HCEC 1CT (cell line): ENCODE data around the gene HLA-DQB1.
A peak's percentile ranks its signal among the peaks of the same experiment; 100 is the strongest.
"Not testable (repeated sequence)": the region's sequence is repeated elsewhere in the genome, so short reads cannot be mapped to it uniquely, and the experiment has no call there.

Experiments used
- DNase-seq: peaks from one replicate; pipeline ENCODE4 v3.0.0-alpha.2; 2017

Gene HLA-DQB1

DNA sequence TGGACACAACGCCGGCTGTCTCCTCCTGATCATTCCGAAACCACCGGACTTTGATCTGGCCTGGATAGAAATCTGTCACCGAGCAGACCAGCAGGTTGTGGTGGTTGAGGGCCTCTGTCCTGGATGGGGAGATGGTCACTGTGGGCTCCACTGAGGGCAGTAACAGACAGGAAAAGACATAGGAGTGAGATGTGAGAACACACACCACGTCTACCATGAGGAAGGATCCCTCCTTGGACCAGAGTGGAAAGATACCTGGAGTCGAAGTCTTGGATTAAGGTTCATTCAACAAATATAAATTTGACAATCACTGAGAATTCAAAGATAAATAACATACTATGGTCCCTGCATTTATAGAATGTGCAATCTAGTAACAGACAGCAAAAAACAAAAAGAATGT lies 4.4 kb downstream of the HLA-DQB1 start:
- no peak for DNase-seq

DNA sequence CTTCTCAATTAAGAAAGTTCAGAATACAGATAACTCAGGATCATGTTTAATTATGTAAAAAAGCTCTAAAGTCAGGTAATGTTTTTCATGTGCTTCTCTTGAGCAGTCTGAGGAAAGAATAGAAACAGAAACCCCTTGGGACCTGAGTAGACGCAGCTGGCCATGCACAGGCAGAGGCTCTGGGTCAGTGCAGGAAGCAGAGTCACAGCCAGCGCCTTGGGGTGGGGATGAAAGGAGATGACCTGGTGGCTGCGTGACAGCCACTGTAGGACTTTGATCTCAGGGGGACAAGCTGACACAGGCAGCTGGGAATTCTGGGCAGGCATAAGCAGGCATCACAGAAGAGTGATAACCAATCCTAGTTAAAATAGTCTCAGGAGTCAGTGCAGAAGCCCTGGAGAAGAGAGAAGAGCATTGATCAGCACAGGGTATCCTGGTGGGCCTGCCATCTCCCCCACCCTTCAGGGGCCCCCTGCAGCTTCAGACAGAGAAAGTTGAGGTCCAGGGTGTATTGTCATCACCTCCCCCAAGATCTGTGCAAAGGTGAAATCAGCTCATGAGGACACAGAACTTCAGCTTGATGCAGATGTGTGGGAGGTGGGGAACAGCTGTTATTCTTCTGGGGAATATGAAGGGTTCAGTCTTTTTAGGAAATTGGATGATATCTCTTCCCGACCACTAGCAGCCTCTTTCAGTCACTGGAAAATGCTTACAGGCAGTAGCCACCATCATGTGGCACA lies 6.4 kb downstream of the HLA-DQB1 start:
- no peak for DNase-seq

DNA sequence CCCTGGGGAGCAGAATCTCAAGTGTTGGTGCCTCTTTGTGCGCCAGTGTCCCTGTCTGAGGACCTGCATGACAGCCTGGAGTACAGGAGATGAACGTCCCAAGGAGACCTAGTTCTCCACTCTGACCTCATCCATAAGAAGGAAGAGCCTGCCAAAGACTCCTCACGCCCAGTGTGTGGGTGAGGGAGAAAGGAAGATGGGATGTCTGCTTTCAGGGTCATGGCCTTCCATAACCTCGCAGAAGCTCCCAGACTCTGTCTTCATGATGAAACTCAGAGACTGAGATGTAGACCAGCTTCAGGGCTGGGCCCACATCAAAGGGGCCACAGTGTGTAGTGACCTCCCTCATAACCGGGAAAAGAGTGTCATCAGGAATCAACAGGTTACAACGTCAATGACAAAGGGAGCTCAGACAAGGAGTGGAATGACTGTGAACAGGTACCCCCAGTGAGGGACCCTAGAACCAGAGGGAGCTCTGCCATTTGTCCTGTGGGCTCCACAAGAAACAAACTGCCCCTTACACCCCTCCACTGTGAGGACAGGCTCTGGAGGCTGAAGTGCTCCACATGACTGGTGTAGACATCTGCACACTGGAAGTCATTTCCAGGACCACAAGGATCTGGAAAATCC lies 8.1 kb downstream of the HLA-DQB1 start:
- no peak for DNase-seq

DNA sequence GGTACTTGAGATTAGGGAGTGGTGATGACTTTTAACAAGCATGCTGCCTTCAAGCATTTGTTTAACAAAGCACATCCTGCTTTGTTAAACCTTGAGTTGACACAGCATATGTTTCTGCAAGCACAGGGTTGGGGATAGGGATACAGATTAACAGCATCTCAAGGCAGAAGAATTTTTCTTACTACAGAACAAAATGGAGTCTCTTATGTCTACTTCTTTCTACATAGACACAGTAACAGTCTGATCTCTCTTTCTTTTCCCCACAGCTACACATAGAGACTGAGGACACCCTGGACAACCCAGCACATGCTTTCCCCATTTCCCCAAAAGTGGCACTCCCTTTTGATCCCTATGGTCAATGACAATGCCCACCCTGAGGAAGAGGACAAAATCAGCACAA lies 8.6 kb downstream of the HLA-DQB1 start:
- DNase-seq, result not testable (repeated sequence)

DNA sequence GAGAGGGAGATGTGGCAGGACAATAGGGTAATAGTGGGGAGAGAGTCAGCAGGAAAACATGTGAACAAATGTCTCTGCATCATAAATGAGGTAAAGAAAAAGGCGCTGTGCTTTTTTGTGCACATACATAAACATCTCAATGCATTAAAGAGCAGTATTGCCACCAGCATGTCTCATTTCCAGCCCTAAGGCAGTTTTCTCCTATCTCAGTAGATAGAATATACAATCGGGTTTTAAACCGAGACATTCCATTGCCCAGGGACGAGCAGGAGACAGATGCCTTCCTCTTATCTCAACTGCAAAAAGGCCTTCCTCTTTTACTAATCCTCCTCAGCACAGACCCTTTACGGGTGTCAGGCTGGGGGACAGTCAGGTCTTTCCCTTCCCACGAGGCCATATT lies 9.1 kb downstream of the HLA-DQB1 start:
- DNase-seq, result not testable (repeated sequence)

DNA sequence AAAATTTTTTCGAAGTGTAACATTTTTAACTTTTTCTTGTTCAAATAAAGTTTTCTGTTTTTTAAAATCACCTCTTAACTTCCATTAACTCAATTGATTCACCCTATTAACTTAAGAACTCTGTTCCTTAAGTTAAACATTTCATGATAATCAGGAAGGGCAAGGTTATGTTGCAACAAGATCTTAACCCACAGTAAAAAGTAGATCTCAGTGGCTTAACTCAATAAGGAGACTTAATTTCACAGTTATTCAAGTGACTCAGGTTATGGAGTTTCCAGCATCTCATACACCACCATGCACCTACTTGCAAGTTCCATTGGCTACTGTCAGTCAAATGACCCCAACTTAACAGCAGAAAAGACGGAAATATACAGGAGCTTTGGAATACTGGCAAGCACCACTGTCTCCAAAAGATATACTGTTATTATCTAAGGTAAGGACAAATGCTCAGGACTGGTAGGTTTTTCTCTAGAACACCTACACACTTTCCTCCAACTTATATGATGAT lies 11.2 kb downstream of the HLA-DQB1 start:
- DNase-seq, result no peak

DNA sequence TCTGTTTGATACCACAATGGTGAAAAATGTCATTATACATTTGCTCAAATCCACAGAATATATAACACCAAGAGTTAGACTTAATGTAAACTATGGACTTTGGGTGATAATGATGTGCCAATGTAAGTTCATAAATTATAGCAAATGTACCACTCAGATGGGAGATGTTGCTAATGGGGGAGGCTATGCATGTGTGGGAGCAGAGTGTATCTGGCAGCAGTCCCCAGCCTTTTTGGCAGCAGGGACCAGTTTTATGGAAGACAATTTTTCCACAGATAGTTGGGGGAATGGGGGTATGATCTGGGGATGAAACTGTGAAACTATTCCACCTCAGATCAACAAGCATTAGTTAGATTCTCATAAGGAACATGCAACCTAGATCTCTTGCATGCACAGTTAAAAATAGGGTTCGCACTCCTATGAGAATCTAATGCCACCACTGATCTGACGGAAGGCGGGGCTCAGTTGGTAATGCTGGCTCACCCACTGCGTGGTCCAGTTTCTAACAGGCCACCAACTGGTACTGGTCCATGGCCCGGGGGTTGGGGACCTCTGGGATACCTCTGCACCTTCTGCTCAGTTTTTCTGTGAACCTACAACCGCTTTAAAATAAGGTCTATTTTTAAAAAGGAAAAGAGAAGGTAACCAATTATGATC lies 21.3 kb downstream of the HLA-DQB1 start:
- DNase-seq, result no peak

DNA sequence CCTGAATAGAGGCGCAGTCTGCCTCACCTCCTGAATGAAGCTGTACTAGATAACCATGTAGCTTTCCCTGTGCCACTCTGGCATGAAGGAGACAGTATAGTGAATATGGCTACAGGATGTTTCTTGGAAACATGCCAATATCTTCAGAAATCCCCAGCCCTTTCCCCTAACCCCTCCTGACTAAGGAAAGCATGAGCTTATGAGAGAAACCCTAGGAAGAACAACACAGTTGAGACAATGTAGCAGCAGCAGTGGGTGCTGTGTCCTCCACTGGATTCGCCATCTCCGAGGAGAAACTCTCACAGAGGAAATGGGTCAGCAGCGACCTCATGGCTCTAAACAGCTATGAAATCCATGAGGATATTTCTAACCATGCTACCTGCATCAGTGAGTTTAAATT lies 22.6 kb downstream of the HLA-DQB1 start:
- DNase-seq, result no peak

DNA sequence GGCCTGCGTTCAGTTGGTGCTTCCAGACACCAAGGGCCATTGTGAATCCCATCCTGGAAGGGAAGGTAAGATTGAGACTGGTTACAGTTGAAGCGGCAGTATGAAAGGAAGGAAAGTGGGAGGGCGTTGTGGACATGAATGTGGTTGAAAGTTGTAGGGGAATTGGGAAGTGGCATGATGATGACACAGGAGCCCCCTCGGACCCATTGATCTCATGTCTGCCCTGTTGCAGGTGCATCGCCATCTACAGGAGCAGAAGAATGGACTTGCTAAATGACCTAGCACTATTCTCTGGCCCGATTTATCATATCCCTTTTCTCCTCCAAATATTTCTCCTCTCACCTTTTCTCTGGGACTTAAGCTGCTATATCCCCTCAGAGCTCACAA lies 23.7 kb downstream of the HLA-DQB1 start:
- no peak for DNase-seq

DNA sequence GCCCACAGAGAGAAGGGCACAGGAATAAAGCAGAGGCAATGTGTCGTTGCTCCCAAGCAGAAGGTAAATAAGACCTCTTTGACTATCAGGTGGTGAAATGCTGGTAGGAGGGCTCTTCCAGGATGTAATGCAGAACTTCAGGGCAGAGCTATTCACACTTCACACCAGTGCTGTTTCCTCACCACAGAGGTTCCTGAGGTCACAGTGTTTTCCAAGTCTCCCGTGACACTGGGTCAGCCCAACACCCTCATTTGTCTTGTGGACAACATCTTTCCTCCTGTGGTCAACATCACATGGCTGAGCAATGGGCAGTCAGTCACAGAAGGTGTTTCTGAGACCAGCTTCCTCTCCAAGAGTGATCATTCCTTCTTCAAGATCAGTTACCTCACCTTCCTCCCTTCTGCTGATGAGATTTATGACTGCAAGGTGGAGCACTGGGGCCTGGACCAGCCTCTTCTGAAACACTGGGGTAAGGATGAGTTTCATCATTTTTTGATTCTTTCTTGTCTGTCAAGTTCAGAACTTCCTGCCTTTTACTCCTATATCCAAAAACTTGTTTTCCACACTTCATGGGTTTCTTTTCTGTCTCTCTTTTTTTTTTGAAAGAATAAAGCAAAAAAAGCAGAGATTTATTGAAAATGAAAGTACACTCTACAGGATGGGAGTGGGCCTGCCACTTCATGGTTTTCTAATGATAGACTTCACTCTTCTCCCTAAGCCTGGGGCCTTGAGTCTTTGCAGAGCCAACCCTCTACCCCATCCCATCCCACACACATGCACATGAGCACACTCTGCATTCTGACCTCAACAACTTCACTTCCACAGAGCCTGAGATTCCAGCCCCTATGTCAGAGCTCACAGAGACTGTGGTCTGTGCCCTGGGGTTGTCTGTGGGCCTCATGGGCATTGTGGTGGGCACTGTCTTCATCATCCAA lies 24.4 kb downstream of the HLA-DQB1 start:
- not testable (repeated sequence) for DNase-seq

DNA sequence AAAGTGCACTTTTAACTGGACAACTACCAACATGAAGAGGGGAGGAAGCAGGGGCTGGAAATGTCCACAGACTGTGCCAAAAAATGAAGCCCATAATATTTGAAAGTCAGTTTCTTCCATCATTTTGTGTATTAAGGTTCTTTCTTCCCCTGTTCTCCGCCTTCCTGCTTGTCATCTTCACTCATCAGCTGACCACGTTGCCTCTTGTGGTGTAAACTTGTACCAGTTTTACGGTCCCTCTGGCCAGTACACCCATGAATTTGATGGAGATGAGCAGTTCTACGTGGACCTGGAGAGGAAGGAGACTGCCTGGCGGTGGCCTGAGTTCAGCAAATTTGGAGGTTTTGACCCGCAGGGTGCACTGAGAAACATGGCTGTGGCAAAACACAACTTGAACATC lies 25.3 kb downstream of the HLA-DQB1 start:
- no peak for DNase-seq

DNA sequence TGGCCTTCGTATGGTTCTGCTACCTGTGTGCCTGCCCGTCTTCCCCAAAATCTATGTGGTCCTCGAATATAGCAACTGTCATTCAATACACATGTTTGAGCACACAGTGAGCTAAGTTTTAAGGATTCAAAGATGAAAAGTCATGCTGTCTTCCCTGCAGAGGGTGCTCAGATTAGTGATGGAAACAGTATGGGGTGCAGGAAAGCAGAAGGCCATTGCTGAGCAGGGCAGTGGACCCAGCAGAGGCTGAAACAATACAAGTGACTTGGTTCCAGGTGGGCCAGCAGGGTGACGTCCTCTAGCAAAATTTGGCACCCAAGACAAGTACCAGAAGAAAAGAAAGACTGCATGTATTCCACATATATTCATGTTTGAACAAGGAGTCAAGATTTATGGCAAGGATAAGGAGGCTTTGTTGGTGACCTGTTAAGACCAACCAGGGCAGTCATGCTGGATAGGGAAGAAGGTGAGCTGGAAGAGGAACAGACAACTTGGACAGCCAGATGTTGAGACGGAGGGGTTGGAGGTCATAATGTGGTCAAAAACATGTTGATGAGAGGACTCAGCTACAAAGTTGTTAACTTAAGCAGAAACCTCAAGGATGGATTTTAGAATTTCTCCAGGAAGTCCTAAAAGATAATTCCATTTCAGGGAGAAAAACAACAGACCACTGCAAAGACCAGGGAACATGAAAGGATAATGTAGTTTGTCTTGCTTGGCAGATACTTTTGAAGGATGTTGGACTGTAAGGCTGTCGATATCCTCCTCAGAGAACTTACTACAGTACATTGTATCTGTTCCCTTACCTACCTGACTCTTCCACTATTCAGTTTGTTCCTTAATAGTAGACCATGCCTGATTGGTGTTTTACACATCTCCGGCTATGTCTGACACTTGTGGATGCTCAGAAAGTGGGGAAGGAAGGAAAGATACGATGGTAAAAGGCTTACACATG lies 26.7 kb downstream of the HLA-DQB1 start:
- DNase-seq, result no peak

DNA sequence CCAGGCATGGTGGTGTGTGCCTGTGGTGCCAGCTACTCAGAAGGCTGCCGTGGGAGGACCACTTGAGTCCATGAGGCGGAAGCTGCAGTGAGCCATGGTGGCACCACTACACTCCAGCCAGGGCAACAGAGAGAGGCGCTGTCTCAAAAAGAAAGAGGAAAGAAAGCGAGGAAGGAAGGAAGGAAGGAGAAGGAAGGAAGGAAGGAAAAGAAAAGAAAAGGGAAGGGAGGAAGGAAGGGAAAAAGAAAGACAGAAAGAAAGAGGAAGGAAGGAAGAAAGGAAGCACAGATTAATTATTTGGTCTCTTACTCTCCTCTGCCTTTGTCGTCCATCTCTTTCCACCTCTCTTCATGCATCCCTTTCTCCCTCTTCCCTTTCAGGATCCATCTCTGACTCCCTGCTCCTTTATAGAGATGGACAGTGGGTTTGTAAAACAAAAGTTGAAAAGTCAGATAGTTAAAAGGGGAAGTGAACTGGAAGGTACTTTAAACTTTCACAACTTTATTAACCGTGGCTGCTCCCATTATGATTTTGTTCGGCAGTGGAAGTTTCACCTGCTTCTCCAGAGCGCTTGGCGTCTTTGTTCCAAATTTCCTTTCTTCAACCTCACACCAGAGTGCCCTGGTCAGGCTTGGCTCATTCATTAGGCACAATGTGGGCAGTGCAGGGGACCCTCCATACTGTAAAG lies 27.8 kb downstream of the HLA-DQB1 start:
- DNase-seq, result no peak

DNA sequence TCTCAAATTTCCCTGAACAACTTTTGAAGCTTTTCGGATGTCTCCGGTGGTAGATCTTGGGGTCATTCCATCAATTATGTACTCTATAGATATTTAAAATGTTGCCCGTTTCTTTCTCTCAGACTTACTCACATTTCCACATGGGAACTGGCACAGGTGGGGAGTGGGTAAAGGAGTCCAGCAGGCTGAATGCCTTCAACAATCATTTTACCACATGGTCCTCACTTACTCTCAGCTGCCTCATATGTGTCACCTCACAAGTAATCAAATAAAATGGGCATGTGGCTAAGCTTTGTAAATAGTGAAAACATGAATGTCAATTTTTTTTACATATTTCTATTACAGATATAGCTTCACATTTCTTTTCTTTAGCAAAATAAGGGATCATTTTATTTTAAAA lies 28.6 kb downstream of the HLA-DQB1 start:
- no peak for DNase-seq

DNA sequence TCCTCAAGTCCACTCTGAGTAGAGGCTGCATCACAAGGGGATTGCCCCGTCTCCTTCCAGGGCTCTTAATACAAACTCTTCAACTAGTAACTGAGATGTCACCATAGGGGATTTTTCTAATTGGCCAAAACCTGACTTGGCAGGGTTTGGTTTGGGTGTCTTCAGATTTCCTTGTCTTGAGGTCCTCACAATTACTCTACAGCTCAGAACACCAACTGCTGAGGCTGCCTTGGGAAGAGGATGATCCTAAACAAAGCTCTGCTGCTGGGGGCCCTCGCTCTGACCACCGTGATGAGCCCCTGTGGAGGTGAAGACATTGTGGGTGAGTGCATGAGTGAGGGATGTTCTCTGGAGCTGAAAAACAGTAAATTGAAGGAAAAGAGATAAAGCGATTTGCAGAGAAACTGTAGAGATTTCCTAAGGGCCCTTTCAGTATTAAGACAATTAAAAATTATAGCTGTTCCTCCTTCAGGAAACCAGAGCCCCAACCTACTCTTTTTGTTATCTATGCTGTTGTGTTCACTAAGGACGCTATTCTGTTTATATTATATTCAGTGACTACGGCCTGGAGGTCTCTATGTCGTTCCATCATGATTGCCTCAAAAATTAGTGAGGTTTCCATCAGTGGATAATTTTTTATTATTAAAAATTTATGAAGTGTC lies 29.1 kb downstream of the HLA-DQB1 start, which contains the start of gene HLA-DQA1:
Gene HLA-DQA1, plus strand, starts transcription at position 188 of the 662 bp plus-strand sequence. Its CDS starts 53 bp downstream, at position 241.
- DNase-seq, result no peak

DNA sequence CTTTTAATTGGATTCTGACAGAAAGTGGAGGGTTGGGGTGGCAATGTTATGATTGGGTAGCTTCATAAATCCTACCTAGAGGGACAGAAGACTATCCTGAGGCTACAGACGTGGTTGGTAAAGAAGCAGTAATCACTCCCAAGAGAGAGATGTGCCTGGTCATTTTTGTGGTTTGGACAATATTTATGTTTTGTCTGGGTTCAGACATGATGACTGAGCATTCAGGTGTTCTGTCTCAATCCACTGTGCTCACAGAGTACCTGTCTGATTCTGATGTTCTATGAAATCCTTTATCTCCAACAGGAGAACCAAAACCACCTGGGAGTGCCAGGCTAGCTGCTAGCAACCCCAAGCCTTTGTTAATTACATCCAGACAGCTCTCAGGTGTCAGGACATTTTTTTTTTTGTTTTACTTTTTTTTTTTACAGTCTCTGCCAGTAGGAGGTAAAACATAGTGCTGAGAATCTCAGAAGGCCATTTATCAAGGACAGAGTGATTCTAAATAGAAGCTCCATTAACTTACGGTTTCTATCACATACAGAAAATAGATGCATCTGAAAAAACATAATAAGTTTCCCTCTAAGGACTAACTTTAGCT lies 30.8 kb downstream of the HLA-DQB1 start:
- no peak for DNase-seq

DNA sequence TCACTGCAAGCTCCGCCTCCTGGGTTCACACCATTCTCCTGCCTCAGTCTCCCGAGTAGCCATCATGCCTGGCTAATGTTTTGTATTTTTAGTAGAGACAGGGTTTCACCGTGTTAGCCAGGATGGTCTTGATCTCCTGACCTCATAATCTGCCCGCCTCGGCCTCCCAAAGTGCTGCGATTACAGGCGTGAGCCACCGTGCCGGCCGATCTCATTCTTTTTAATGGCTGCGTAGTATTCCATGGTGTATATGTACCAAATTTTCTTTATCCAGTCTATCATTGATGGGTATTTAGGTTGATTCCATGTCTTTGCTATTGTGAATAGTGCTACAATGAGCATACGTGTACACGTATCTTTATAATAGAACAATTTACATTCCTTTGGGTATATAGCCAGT lies 36.7 kb downstream of the HLA-DQB1 start:
- not testable (repeated sequence) for DNase-seq

DNA sequence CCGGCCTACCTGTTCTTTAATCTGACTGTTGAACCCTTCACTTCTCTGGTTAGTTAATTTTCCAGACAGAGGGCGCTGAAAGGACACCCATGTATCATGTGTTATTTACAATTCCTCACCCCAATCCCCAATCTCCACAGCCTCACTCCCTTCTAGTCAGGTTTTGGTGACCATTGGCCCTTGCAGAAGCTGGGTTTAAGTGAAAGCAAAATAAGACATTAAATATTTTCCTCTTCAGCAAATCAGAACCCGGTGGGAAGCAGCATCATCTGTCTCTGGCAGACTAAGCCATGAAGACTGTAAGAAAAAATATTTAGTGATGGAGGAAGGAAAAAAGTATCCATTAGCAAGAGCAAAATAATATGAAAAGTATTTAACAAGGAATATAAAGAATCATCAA lies 38.6 kb downstream of the HLA-DQB1 start:
- peak; percentile 18 for DNase-seq

DNA sequence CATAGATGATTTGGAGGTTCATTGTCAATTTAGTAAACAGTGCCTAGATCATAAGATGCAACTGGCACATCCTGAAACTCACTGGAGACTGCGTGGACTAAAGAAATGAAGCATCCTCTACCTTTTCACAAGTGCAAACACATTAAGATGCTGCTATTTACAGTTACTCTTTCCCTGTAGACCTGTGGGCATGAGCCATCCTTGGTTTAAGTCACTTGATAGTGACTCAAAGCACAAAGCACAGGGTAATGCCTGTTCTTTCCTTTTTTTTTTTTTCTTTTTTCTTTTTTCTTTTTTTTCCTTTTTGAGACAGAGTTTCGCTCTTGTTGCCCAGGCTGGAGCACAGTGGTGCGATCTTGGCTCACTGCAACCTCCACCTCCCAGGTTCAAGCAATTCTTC lies 39.2 kb downstream of the HLA-DQB1 start:
- DNase-seq, result no peak

DNA sequence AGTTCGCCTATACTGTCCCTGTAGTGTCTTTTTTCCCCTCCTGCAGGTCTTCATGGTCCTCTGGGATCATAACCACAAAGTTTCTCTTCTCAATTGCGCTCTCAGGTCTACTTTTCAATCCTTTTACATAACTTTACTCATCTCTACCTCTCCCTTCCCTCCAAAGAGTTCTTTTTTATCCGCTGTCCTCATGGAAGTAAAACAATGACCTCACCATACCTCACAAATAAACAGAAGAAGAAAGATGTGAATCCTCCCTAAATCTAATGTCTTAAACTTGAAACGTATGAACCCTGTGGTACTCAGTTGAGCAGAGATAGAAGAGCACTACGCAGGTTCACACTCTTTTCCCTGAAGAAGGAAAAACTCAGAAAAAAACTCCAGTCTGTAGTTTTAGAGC lies 41.3 kb downstream of the HLA-DQB1 start:
- no peak for DNase-seq
